PC-3 (cell line): ENCODE data around the gene STAC2. TPM values are rescaled to one million over a fixed set of nuclear protein-coding genes. Genes with fewer than 3 reads are reported as not detected.

Experiments
- ATAC-seq: fragments of 200-7000 bp; cut with Tn5 transposase; 2 replicates; pipeline ENCODE4 v1.9.1; 2020; ENCODE audit warnings: mild to moderate bottlenecking, moderate library complexity
- BruUV-seq: library from RNA; stranded (reverse); fragments of 400-500 nt; replicated peaks from 2 replicates; lab custom pipeline; 2021; lab: Mats Ljungman, UMichigan
- CTCF ChIA-PET: fragments of 300-600 bp; sonication (Branson Sonifier 250); formaldehyde crosslinking; loops from one replicate; lab custom pipeline; 2022; ENCODE audit warnings: antibody characterized with exemption; lab: Charles Lee
- POLR2A ChIA-PET: fragments of 300-600 bp; sonication (Branson Sonifier 250); formaldehyde crosslinking; loops from one replicate; lab custom pipeline; 2022; ENCODE audit warnings: antibody characterized with exemption; ENCODE audit not compliant: unreplicated experiment; lab: Charles Lee
- DNase-seq: peaks from one replicate; pipeline ENCODE4 v3.0.0-alpha.2; 2015
- H2AFZ ChIP-seq: fragments of 300-600 bp; sonication (generic); 2 replicates; pipeline ENCODE4 v1.6.0; 2016; ENCODE audit warnings: antibody characterized with exemption, low read length
- H3F3A ChIP-seq: fragments of 300-600 bp; sonication (generic); one replicate; pipeline ENCODE4 v1.6.0; 2017; ENCODE audit warnings: antibody characterized with exemption, low read length, control low read depth, mild to moderate bottlenecking; ENCODE audit not compliant: unreplicated experiment
- H3K27ac ChIP-seq: fragments of 300-600 bp; sonication (generic); 2 replicates; pipeline ENCODE4 v1.5.1; 2016; ENCODE audit warnings: mild to moderate bottlenecking, low read length
- H3K27me3 ChIP-seq: fragments of 300-600 bp; sonication (generic); 2 replicates; pipeline ENCODE4 v1.6.1; 2016; ENCODE audit warnings: low read length, mixed read lengths
- H3K36me3 ChIP-seq: fragments of 300-600 bp; sonication (generic); 2 replicates; pipeline ENCODE4 v1.6.1; 2016; ENCODE audit warnings: low read depth, mixed run types, low read length, mixed read lengths
- H3K4me1 ChIP-seq: fragments of 300-600 bp; sonication (generic); 2 replicates; pipeline ENCODE4 v1.5.1; 2016; ENCODE audit warnings: low read length; ENCODE audit not compliant: insufficient read depth
- H3K4me2 ChIP-seq: fragments of 300-600 bp; sonication (generic); 2 replicates; pipeline ENCODE4 v1.6.0; 2016; ENCODE audit warnings: low read length
- H3K4me3 ChIP-seq: fragments of 300-600 bp; sonication (generic); 2 replicates; pipeline ENCODE4 v1.5.1; 2016; ENCODE audit warnings: mild to moderate bottlenecking, low read length, mixed read lengths
- H3K79me2 ChIP-seq: fragments of 300-600 bp; sonication (generic); 2 replicates; pipeline ENCODE4 v1.6.1; 2017; ENCODE audit warnings: low read length, mixed read lengths
- H3K9ac ChIP-seq: fragments of 300-600 bp; sonication (generic); 2 replicates; pipeline ENCODE4 v1.6.0; 2016; ENCODE audit warnings: mild to moderate bottlenecking, low read length
- H3K9me2 ChIP-seq: fragments of 300-600 bp; sonication (generic); replicated peaks from 2 replicates; pipeline ENCODE4 v1.6.1; 2016; ENCODE audit warnings: mixed run types, low read length, mixed read lengths
- H3K9me3 ChIP-seq: fragments of 300-600 bp; sonication (generic); 2 replicates; pipeline ENCODE4 v1.6.1; 2016; ENCODE audit warnings: low read length, mixed read lengths
- H4K20me1 ChIP-seq: fragments of 300-600 bp; sonication (generic); 2 replicates; pipeline ENCODE4 v1.6.1; 2016; ENCODE audit warnings: low read length, mixed read lengths
- CTCF ChIP-seq: fragments of 300-600 bp; sonication (generic); conservative IDR thresholded peaks from 2 replicates; pipeline ENCODE4 v1.5.1; 2017; ENCODE audit warnings: antibody characterized with exemption, low read depth, mild to moderate bottlenecking, low read length
- EZH2 ChIP-seq: fragments of 300-600 bp; sonication (generic); IDR thresholded peaks from one replicate; pipeline ENCODE4 v1.6.1; 2017; ENCODE audit warnings: antibody characterized with exemption, mild to moderate bottlenecking, low read length; ENCODE audit not compliant: unreplicated experiment
- EZH2phosphoT487 ChIP-seq: fragments of 300-600 bp; sonication (generic); IDR thresholded peaks from 2 replicates; pipeline ENCODE4 v1.6.1; 2018; ENCODE audit warnings: mild to moderate bottlenecking, antibody characterized with exemption, low read length, borderline replicate concordance
- intact Hi-C: fragments of 100-400 bp; cut with micrococcal nuclease; formaldehyde crosslinking; loops from 2 replicates; pipeline ENCODE4 v1.9.0; 2023
- total RNA-seq: library from RNA; depleted of rRNA; stranded (reverse); fragments of >200 nt; gene quantifications from 2 replicates; pipeline ENCODE4 v1.2.3, GENCODE V29; 2014

The STAC2 gene
- total RNA-seq, 1 experiment from 2014 or later: not detected

- Histone ChIP-seq H3K9ac (no peak overlapping the region), H3K4me2 (no peak overlapping the region), H3F3A (no peaks in the 10 kb centered on the region), H3K4me1 (peaks cover 6% of the 10 kb centered on the region; the same call in 1 of the 2 replicates), H3K36me3 (no peaks in the 10 kb centered on the region), H4K20me1 (no peaks in the 10 kb centered on the region), H3K9me2 (no peaks in the 10 kb centered on the region), H3K27ac (no peak overlapping the region), H3K79me2 (no peaks in the 10 kb centered on the region), H3K4me3 (no peak overlapping the region), H3K27me3 (no peaks in the 10 kb centered on the region), H2AFZ (no peak overlapping the region), H3K9me3 (no peaks in the 10 kb centered on the region)
- no peak for TF ChIP-seq CTCF
- intact Hi-C loops: loop anchor here (1.0 kb wide), 1 partner anchor 37 kb away; no protein-coding TSS in a partner anchor
- ATAC-seq: no peak
- CTCF ChIA-PET: interaction anchor here (0.6 to 1.7 kb wide), 6 partner anchors 35 to 261 kb away, joined by 5 to 14 read pairs (median 7); no protein-coding TSS in a partner anchor
- POLR2A ChIA-PET: no interaction called here
- DNase-seq: no peak
- BruUV-seq: no TSS peak
Observed at GRCh38 chr17:39244016-39244599, 18.4 kb upstream of the STAC2 start.

GRCh38 chr17:39243155-39243554 lies 17.4 kb upstream of the STAC2 start:
- Histone ChIP-seq H3K27ac (no peak overlapping the region), H3K36me3 (no peaks in the 10 kb centered on the region), H3K4me1 (peaks cover 10% of the 10 kb centered on the region), H3K9me2 (no peaks in the 10 kb centered on the region), H3K79me2 (no peaks in the 10 kb centered on the region), H2AFZ (no peak overlapping the region), H3K4me2 (no peak overlapping the region), H3F3A (no peaks in the 10 kb centered on the region), H3K4me3 (no peak overlapping the region), H3K9me3 (no peaks in the 10 kb centered on the region), H4K20me1 (no peaks in the 10 kb centered on the region), H3K9ac (no peak overlapping the region), H3K27me3 (no peaks in the 10 kb centered on the region)
- ChIA-PET POLR2A (no interaction called here), CTCF (interaction anchor here (0.8 kb wide), 1 partner anchor 37 kb away, joined by 5 read pairs; no protein-coding TSS in a partner anchor)
- intact Hi-C loops: no loop called here
- no TSS peak for BruUV-seq
- DNase-seq (no peak), ATAC-seq (no peak)
- TF ChIP-seq EZH2phosphoT487 (no peak), EZH2 (no peak), CTCF (no peak)

DNA sequence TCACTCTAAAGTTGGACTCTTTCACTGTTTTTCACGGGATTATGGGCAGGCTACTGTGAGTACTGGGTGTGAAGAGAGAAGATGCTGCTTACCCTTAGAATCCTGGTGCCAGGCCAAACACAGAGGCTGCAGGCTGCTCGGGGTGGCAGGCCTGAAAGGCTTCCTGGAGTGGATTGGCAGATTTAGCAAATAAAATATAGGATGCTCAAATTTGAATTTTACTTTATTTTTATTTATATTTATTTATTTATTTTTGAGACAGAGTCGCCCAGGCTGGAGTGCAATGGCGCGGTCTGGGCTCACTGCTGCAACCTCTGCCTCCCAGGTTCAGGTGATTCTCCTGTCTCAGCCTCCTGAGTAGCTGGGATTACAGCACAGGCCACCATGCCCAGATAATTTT lies 14.9 kb upstream of the STAC2 start:
- Histone ChIP-seq H3K9ac (no peak overlapping the region), H4K20me1 (no peaks in the 10 kb centered on the region), H3K27me3 (no peaks in the 10 kb centered on the region), H3F3A (no peaks in the 10 kb centered on the region), H3K4me3 (no peak overlapping the region), H3K9me3 (no peaks in the 10 kb centered on the region), H3K27ac (no peak overlapping the region), H3K4me2 (no peak overlapping the region), H3K79me2 (no peaks in the 10 kb centered on the region), H2AFZ (no peak overlapping the region), H3K36me3 (no peaks in the 10 kb centered on the region; the same call in 1 of the 2 replicates), H3K9me2 (no peaks in the 10 kb centered on the region), H3K4me1 (peaks cover 11% of the 10 kb centered on the region)
- ATAC-seq (no peak), DNase-seq (no peak)
- TF ChIP-seq EZH2phosphoT487 (no peak), EZH2 (no peak), CTCF (no peak)
- POLR2A ChIA-PET: no interaction called here
- BruUV-seq: no TSS peak
- CTCF ChIA-PET: no interaction called here
- intact Hi-C loops: no loop called here
